ENCODE measurements around the gene CDKN2B.

- TF ChIP-seq POLR2AphosphoS5 (IDR thresholded peaks at IDR 0.05; ENCODE audit: insufficient read depth, low read depth, low read length) (no peak), EZH2 (IDR thresholded peaks at IDR 0.05; ENCODE audit: borderline replicate concordance, low read depth, low read length, severe bottlenecking) (no peak), MYC (IDR thresholded peaks at IDR 0.05; ENCODE audit: low read depth, low read length) (no peak)
Measured at GRCh38 chr9:21991072-21991959, 17.8 kb downstream of the CDKN2B start.

Measured in endothelial cell of umbilical vein (primary cell).